Stimulated activated CD4-positive, alpha-beta T cell treated with anti-CD3 and anti-CD28 coated beads, Interleukin-2, amount 100 ng/mL, for 4 hours (primary cell): ENCODE results near the gene SEMA4G.
"Not testable (repeated sequence)": the region's sequence is repeated elsewhere in the genome, so short reads cannot be mapped to it uniquely, and the experiment has no call there.

Experiments used
- DNase-seq: peaks from one replicate; pipeline ENCODE4 v3.0.0-alpha.2; 2020; ENCODE audit warnings: low read depth

The SEMA4G gene

DNA sequence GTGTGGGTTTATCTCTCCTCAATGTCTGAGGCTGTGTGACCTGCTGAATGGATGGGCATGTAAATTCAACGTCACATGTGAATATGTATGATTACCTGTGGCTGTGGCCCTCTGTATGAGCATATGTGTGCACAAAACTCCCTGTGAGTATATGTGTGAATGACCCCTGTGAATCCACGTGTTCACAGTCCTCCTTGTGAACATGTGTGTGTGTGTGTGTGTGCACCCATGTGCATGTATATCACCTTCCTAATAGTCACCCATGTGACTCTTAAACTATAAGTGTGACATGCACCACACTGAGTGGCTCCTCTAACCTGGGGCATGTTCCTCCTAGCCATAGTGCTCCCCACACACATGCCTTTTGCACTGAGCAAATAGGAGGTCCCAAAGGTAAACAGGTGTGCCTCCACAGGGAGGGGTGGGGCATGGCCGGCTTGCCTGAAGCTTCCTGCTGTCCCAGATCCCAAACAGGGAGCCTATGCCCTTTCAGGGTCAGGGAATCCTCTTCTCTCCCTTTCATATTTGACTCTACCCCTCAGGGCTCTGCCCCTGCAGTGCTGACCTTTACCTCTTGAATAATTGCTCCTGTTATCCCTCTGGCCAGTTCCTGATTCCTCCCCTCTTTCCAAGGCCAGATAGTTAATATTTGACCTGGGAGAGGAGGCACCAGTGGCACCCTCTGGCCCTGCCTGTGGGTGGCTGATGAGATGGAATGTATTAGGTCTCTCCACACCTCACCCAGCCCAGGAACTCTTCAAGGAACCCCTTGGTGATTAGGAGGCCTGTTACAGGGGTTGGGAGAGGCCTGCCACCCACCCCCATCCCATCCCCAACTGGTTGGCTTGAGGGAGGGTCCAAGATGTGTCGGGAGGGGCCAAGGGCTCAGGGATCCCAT, 1.9 kb downstream of the SEMA4G start:
- no peak for DNase-seq

DNA sequence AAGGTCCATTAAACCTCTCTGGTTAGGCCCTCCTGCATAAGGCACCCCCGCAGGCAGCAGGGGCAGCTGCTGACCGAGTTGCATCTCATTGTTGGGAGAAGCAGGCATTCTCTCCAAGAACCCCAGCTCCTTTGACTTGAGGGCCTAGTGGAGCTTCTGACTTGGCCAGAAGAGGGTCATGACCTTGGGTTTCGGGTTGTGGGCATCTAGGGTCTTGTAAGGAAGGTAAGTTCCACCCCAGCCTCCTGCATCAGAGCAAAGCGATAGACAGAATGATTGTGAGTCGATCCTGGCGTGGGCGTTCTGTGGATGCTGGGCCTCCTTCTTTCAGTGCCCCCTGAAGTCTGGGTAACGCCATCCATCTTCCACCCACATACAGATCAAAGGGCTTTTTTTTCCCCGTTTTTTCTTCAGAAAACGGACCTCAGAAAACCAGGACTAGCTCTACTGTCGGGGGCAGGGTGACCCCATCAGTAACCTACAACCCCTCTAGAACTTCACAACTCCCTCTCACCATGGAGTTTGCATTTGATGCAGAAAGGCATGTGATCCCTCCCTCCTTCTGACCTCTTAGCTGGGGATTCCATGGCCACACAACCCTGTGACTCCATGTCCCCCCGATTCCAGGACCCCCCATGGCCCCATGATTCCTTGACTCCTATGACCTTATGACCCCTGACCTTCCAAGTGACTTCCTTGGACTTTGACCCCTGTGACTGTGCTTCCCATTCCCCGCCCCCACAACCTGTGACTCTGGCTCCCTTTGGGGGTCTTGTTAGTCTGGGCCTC, 3.0 kb downstream of the SEMA4G start:
- no peak for DNase-seq

DNA sequence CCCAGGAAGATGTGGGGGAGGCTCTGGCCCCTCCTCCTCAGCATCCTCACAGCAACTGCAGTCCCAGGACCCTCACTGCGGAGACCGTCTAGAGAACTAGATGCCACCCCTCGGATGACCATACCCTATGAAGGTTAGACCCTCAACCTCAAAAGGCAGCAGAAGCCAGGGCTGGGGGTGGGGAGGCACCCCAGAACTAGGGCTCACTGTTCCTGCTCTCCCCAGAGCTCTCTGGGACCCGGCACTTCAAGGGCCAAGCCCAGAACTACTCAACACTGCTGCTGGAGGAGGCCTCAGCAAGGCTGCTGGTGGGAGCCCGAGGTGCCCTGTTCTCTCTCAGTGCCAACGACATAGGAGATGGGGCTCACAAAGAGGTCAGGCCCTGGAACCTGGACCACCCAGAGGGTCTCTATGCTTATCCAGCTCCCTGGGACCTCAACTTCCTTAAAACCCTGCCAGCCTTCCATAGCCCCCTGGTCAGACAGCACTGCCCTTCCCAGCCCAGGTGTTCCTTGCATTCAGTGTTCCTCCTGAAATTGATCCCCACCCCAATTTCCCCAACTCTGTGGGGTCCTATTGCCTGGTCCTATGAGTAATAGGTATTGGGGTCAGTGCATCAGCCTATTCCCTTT, 3.7 kb downstream of the SEMA4G start:
- DNase-seq = no peak

DNA sequence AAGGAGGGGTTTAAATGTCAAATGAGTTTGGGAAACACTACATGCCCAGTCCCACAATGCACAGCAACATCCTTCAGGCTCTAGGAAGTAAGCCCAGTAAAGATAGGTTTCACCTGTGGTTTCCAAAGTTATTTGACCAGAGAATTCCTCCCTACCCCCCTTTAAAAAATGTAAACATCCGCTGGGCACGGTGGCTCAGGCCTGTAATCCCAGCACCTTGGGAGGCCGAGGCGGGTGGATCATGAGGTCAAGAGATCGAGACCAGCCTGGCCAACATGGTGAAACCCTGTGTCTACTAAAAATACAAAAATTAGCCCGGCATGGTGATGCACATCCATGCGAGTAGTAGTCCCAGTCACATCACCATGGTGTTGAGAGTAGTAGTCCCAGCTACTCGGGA, 6.1 kb downstream of the SEMA4G start:
- not testable (repeated sequence) for DNase-seq

DNA sequence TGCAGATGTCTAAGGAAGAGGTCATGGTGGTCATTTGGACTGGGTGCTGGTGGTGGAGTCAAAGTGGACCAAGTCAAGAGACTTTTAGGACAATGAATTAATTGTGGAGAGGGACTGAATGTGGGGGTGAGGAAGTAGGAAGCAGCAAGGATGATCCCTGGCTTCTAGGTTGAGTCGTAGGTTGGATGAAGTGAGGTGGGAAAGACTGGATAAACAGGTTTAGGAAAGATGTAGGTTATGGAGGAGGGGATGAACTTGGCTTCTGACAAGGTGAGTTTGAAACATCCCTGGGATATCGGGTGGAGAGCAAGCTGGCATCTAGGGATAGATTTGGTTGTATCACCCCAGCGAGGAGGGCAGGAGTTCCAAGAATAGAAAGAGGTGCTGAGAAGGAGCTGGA, 7.6 kb downstream of the SEMA4G start:
- DNase-seq = no peak

DNA sequence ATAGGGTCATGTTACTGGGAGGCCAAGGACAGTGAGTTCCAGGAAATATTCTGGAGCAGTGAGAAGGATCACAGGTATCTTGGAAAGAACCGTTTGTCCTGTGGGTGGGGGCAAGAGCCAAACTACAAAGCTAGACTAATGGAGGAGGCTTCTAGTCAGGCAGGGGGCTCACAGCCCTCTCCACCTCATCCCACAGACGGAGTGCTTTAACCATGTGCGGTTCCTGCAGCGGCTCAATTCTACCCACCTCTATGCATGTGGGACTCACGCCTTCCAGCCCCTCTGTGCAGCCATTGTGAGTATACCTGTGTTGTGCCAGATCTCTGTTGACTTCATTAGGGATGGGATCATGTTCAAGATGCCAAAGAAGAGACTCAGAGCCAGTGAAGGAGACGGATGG, 8.1 kb downstream of the SEMA4G start:
- no peak for DNase-seq

DNA sequence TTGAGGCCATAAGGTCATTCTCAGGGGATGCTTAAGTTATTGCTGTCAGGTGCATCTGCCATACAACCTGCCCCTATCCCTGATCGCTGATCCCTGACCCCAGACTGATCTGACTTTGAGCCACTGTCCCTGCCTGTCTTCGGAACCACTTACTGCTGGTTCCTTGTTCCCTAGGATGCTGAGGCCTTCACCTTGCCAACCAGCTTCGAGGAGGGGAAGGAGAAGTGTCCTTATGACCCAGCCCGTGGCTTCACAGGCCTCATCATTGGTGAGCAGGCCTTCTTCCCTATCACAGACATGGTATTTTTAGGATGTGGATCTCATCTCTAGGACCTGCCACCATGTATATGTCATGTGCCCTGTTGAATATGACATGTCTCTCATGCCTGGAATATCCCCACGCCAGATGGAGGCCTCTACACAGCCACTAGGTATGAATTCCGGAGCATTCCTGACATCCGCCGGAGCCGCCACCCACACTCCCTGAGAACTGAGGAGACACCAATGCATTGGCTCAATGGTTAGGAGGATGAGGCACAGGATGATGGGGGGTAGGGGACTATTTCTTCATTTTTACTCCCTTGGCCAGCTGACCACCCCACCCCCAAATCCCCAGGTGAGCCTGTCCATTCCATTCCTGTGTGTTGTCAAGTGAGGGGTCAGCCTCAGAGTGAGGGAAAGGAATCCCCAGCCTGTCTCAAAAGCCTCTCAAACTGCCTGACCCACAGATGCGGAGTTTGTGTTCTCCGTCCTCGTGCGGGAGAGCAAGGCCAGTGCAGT, 9.0 kb downstream of the SEMA4G start:
- no peak for DNase-seq

DNA sequence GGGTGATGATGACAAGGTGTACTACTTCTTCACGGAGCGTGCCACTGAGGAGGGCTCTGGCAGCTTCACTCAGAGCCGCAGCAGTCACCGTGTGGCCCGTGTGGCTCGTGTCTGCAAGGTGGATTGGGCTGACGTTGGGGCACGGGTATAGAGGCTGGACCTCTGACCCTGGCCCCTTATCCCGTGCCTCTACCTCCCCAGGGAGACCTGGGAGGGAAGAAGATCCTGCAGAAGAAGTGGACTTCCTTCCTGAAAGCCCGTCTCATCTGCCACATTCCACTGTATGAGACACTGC, 9.5 kb downstream of the SEMA4G start:
- no peak for DNase-seq

DNA sequence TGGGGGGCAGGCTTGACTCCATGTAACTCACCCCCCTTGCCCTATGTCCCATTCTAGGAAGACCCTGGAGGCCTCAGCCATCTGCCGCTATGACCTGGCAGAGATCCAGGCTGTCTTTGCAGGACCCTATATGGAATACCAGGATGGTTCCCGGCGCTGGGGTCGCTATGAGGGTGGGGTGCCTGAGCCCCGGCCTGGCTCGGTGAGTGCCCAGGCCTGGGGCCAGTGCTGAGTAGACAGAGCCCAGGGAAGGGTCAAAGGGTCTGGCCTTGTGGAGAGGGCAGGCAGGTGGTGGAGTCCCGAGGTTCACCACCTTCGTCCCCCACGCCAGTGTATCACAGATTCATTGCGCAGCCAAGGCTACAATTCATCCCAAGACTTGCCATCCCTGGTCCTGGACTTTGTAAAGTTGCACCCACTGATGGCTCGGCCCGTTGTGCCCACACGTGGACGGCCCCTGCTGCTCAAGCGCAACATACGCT, 10.5 kb downstream of the SEMA4G start:
- DNase-seq = no peak

DNA sequence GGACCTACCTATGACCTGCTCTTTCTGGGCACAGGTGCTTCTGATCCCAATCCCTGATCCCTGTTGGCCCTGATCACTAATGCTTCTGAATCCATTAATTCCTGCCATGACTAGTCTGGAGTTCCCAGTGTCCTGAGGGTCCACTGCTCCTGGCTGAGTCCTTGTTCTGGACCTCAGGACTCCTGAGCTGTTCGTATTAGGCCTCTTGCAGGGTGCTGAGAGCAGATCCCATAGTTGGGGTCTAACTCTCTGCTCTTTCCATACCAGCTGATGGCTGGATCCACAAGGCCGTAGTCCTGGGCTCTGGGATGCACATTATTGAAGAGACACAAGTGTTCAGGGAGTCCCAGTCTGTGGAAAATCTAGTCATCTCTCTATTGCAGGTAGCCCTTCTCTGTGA, 11.0 kb downstream of the SEMA4G start:
- no peak for DNase-seq

DNA sequence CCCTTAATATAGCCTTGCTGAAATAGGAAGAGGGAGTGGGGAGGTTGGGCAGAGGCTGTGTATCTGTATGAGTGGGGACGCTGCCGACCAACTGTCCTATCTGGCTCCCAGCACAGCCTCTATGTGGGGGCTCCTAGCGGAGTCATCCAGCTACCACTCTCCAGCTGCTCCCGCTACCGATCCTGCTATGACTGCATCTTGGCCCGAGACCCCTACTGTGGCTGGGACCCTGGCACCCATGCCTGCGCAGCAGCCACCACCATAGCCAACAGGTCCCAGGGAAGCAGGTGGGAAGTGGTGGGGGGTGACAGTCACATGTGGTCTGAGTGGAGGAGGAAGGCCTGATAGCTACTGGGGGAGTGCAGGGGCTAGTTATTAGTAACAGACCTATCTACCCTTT, 11.4 kb downstream of the SEMA4G start:
- DNase-seq = no peak

DNA sequence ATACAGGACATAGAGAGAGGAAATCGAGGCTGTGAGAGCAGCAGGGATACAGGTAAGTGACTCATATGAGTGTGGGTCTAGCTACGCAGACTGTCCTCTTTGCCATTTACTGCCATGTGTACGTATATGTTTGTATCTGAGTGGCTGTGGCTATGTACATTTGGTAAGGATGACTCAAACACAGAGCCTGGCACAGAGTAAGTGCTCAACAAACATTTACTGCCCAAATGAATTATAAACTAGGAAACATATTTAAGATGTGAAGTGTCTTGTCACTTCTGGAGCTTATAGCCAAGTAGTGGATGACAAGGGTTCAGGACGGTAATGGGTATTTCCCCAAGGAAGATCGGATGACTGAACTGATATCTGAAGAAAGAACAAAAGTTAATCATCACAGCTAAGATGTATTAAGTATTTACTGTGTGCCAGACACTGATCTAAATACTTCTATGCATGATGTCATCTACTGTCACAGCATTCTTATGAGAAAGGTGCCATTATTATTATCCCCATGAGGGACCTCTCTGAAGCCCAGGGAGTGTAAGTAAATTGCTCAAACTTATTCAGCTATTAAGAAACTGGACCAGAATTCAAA, 12.0 kb downstream of the SEMA4G start:
- no peak for DNase-seq

DNA sequence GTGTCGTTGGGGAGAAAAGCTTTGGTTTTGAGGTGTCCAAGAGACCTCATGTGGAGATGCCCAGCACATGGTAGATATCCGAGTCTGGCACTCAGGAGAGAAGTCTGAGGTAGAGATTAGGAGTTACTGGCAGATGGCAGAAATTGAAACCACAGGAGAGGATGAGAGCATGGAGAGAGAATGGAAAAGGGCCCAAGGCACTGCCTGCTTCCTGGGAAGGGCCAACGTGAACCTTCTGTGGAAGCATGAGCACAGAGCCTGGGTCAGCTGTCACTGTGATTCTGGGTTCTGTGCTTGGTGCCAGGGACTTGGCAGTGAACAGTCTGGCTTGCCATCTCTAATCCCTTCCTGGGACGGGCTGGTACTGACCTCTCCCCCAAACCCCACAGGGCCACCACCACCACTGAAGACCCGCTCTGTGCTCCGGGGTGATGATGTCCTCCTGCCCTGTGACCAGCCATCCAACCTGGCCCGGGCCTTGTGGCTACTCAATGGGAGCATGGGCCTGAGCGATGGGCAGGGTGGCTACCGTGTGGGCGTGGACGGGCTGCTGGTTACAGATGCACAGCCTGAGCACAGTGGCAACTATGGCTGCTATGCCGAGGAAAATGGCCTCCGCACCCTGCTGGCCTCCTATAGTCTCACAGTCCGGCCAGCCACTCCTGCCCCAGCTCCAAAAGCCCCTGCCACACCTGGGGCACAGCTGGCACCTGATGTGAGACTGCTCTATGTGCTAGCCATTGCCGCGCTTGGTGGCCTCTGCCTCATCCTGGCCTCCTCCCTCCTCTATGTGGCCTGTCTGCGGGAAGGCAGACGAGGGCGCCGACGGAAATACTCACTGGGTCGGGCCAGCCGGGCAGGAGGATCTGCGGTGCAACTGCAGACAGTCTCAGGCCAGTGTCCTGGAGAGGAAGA, 13.9 kb downstream of the SEMA4G start:
- no peak for DNase-seq

DNA sequence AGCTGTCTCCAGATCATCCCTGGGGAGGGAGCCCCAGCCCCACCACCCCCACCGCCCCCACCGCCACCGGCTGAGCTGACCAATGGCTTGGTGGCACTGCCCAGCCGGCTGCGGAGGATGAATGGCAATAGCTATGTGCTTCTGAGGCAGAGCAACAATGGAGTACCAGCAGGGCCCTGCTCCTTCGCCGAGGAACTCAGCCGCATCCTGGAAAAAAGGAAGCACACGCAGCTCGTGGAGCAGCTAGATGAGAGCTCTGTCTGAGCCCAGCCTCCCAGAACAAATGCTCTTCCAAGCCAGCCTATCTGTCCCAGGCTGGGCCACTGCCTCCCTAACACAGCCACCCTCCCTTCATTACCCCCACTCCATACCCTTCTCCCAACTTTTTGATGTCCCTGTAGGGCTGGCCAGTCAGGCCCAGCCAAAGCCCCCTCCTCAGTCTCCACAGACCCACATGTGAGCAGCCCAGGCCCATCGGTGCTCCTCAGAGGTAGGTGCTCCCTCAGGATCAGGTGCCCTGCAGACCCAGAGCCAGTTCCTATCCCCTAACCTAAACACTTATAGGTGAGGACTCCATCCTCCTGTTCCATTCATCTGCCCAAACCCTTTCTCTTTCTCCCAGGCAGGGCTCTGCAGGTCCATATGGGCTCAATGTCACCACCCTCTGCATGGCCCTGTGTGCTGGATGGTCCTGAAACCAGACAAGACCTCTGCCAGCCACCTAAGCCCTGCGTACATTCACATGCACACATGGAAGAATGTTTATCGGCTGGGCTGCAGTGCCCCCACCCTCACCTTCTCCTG, 14.8 kb downstream of the SEMA4G start:
- DNase-seq = no peak

DNA sequence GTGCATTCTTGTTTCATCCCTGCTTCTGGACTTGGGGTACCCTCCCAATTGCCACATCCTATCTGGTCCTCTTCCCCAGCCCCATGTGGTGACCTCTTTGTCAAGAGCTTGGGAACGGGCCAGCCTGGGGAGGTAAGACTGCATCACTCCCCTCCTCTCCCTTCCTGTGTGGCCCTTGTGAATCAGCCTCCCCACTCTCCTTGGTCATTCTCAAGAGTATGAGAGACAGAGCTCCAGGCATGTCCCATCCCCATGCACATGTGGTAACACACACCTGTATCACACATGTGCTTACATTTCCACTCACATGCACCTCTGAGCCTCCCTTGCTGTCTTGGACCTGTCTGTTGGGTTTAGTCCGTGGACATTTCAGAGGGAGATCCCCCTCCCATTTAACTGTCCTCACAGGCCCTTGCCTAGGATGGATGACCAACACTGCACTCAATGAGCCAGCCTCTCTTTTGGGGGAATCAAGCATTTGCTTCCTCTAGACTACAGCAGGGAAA, 15.4 kb downstream of the SEMA4G start:
- DNase-seq = no peak

DNA sequence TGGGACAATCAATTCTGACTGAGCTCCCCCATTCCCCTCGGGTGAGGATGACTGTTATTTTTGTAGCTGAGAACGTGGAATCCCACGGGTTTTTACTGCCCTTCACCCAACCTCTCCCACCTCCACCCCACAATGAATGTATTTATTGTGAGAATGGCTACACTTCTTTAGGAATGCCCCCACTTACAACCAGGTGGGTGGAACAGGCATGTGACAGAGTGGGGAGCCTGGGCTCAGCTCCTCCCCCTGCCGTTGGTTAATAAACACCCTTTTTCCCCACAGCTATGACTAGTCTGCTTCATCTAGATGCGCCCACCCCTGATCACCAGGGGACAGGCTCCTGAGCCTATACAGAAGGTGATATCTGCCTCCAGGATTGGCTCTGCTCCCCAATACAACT, 16.0 kb downstream of the SEMA4G start:
- DNase-seq = no peak

DNA sequence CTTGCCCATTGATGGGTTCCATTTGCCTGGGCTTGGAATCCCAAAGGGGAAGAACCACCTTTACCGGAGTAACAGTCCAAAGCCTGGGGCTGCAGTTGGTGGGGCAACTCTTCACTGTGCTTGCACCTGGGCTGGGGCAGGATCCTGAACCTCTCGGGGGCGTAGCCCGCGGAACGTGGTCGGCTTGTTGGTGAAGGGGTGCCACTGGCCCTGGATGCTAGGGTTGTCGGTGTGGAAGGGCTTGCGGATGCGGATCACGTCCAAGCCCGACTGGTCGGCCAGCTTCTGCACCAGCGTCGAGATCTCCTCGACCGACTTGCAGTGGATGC, 17.3 kb downstream of the SEMA4G start:
- DNase-seq = no peak

DNA sequence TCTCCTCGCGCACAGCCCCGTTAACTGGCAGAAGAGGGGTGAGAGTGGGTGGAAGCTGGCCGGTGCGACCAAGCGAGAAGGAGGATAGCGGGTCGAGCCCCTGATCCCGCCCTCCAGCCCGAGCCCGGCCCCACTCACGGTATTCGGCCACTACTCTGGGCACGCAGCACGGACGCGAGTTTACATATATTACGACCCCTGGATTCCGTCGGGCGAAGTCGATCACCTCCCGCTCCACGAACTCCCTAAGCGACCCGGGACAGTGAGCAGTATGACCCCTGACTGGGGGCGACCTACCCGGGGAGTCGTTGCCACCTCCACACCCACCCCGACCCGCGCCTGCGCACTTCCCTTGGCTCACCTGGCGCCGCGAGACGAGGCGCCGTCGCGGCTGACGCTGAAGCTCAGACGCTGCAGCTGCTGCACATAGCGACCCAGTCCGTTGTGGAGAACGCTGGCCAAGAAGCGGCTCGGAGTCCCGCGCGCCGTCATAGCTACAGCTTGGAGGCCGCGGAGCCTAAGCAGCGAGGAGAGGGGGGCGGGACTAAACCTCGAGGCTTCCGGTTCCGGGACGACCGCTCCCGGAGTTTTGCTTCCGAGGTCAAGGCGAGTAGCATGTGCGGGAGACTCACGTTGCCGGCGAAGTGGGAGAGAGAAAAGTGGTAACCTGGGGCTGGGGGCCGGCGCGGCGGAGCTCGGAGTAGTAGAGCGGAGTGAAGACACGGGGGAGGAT, 17.8 kb downstream of the SEMA4G start, which contains the start of the genes MRPL43 and TWNK:
TSS of gene MRPL43 (minus strand) at position 546 of the 733 bp plus-strand sequence. CDS start at position 492, 54 bp downstream.
TSS of gene TWNK (plus strand) at position 592 of the 733 bp plus-strand sequence. CDS start 668 bp downstream, outside the sequence.
- DNase-seq = peak; percentile 82

DNA sequence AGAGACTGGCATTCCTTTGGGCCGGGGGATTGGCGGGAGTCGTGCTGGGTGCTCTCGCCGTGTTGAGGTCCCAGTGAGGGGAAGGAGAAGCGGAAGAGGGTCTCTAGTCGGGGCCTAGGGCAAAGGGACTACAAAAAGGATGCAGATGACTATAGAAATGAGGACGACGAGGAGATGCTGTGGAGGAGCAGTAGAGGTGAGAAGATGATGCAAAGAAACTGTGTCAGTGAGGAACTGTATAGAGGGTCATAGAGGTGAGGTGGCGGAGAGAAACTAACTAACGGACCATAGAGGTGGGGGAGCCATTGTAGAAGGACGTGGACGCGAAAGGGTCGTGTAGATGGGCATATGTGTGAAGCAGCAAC, 18.4 kb downstream of the SEMA4G start:
- no peak for DNase-seq
